HG02973 (cell line): ENCODE measurements around the gene BSND.

Experiments
- ATAC-seq: cut with Tn5 transposase; IDR thresholded peaks from one replicate; pipeline ENCODE4 v1.9.1; 2021; ENCODE audit warnings: moderate library complexity; ENCODE audit not compliant: unreplicated experiment

The BSND gene

DNA sequence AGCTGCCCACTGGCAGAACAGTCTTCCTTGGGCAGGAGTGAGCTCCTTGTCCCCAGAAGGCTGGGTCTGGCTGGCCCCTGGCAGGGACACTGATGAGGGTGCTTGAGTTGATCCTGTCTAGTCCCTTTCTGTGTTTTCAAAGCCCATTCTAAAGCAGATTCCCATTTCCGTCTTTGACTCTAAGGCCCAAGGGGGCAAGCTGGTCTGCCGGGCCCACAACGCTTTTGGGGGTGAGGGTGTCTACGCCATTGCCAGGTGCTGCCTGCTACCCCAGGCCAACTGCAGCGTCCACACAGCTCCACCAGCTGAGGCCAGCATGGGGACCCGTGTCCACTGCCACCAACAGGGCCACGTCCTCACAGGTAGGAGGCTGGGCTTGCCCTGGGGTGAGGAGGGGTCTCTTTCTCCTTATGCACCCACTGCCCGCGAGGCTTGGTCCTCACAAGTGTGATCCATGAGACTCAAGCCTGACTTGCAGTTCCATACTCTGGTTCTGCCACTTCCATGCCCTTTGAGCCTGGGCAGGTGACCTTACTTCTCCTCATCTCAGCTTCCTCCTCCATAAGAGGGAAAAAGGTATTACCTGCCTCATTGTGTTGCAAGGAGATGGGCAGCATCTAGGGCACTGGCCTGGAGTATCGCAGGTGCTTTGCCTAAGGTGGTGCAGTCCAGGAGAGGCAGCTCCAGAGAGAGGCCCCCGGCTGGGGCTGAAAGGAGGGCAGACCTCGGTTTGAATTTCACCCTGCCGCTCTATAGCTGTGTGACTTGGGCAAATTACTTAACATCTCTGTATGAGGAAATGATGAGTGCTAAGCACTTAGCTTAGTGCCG is 60.8 kb downstream of the BSND start:
- ATAC-seq = no peak

- peak; percentile 66 for ATAC-seq
Observed at GRCh38 chr1:55060133-55060999, 61.6 kb downstream of the BSND start.

- ATAC-seq = no peak
Observed at GRCh38 chr1:55061000-55061705, 62.4 kb downstream of the BSND start.
